GM23338 (cell line): ENCODE results near the gene PDIA4. TPM values are rescaled to one million over a fixed set of nuclear protein-coding genes. Genes with fewer than 3 reads are reported as not detected.

ENCODE experiments used
- ATAC-seq: fragments of 200-7000 bp; cut with Tn5 transposase; 3 replicates; pipeline ENCODE4 v1.9.1; 2020
- DNase-seq: peaks from one replicate; pipeline ENCODE4 v3.0.0-alpha.2; 2015; ENCODE audit warnings: low spot score
- H2AFZ ChIP-seq: fragments of 200-600 bp; sonication (generic); 2 replicates; pipeline ENCODE4 v1.8.0; 2016; ENCODE audit warnings: antibody characterized with exemption, mild to moderate bottlenecking, moderate library complexity
- H3F3A ChIP-seq: fragments of 200-600 bp; sonication (generic); replicated peaks from 2 replicates; pipeline ENCODE4 v1.8.0; 2017; ENCODE audit warnings: antibody characterized with exemption, mixed run types, low read depth
- H3K27ac ChIP-seq: fragments of 200-600 bp; sonication (generic); 2 replicates; pipeline ENCODE4 v1.6.1; 2016; ENCODE audit warnings: low read depth
- H3K27me3 ChIP-seq: fragments of 200-600 bp; sonication (generic); 2 replicates; pipeline ENCODE4 v1.8.0; 2016; ENCODE audit warnings: mild to moderate bottlenecking, mixed run types, moderate library complexity; ENCODE audit not compliant: insufficient read depth
- H3K36me3 ChIP-seq: fragments of 200-600 bp; sonication (generic); 2 replicates; pipeline ENCODE4 v1.8.0; 2016; ENCODE audit warnings: mild to moderate bottlenecking; ENCODE audit not compliant: insufficient read depth
- H3K4me1 ChIP-seq: fragments of 200-600 bp; sonication (generic); 2 replicates; pipeline ENCODE4 v1.8.0; 2016; ENCODE audit warnings: mild to moderate bottlenecking, moderate library complexity; ENCODE audit not compliant: insufficient read depth
- H3K4me2 ChIP-seq: fragments of 200-600 bp; sonication (generic); 2 replicates; pipeline ENCODE4 v1.7.1; 2017; ENCODE audit warnings: mixed run types
- H3K4me3 ChIP-seq: fragments of 200-600 bp; sonication (generic); 2 replicates; pipeline ENCODE4 v1.6.1; 2016; ENCODE audit warnings: mixed run types
- H3K79me2 ChIP-seq: fragments of 200-600 bp; sonication (generic); replicated peaks from 2 replicates; pipeline ENCODE4 v1.8.0; 2017; ENCODE audit warnings: mild to moderate bottlenecking; ENCODE audit not compliant: insufficient read depth
- H3K9me2 ChIP-seq: fragments of 200-600 bp; sonication (generic); 2 replicates; pipeline ENCODE4 v1.8.0; 2017; ENCODE audit not compliant: insufficient read depth
- H4K20me1 ChIP-seq: fragments of 200-600 bp; sonication (generic); replicated peaks from 2 replicates; pipeline ENCODE4 v1.8.0; 2017; ENCODE audit warnings: mild to moderate bottlenecking; ENCODE audit not compliant: insufficient read depth
- H3K27ac Mint-ChIP-seq: 2 replicates; pipeline ENCODE4 v1.8.0; 2020; ENCODE audit warnings: inconsistent platforms, mild to moderate bottlenecking, moderate library complexity, mixed read lengths
- H3K27me3 Mint-ChIP-seq: 3 replicates; pipeline ENCODE4 v1.8.0; 2022; ENCODE audit warnings: low read depth, mild to moderate bottlenecking, moderate library complexity, mixed read lengths, inconsistent platforms; ENCODE audit not compliant: insufficient read depth, poor library complexity
- H3K36me3 Mint-ChIP-seq: 3 replicates; pipeline ENCODE4 v1.8.0; 2021; ENCODE audit warnings: low read depth, mild to moderate bottlenecking, inconsistent platforms, moderate library complexity, mixed read lengths
- H3K4me1 Mint-ChIP-seq: 3 replicates; pipeline ENCODE4 v1.8.0; 2020; ENCODE audit warnings: mild to moderate bottlenecking, inconsistent platforms, mixed read lengths
- H3K4me3 Mint-ChIP-seq: 3 replicates; pipeline ENCODE4 v1.8.0; 2021; ENCODE audit warnings: moderate library complexity, mild to moderate bottlenecking, inconsistent platforms, mixed read lengths
- H3K9me3 Mint-ChIP-seq: 3 replicates; pipeline ENCODE4 v1.8.0; 2020; ENCODE audit warnings: moderate library complexity, mild to moderate bottlenecking, inconsistent platforms, mixed read lengths
- CREB1 ChIP-seq: fragments of 250-450 bp; sonication (Bioruptor Pico); IDR thresholded peaks from 2 replicates; pipeline ENCODE4 v1.5.0; 2020; ENCODE audit warnings: low read depth, mild to moderate bottlenecking, moderate library complexity
- ETS1 ChIP-seq: IDR thresholded peaks from 2 replicates; pipeline ENCODE4 v1.6.1; 2016; ENCODE audit warnings: antibody characterized with exemption
- EZH2 ChIP-seq: fragments of 200-600 bp; sonication (generic); IDR thresholded peaks from one replicate; pipeline ENCODE4 v1.8.0; 2017; ENCODE audit warnings: antibody characterized with exemption, mild to moderate bottlenecking, low read depth; ENCODE audit not compliant: unreplicated experiment
- EZH2phosphoT487 ChIP-seq: fragments of 200-600 bp; sonication (generic); IDR thresholded peaks from one replicate; pipeline ENCODE4 v1.8.1; 2018; ENCODE audit warnings: antibody characterized with exemption; ENCODE audit not compliant: unreplicated experiment
- JUNB ChIP-seq: IDR thresholded peaks from one replicate; pipeline ENCODE4 v1.6.1; 2016; ENCODE audit warnings: antibody characterized with exemption; ENCODE audit not compliant: unreplicated experiment
- NANOG ChIP-seq: IDR thresholded peaks from 2 replicates; pipeline ENCODE4 v1.6.1; 2016; ENCODE audit warnings: antibody characterized with exemption, borderline replicate concordance
- POLR2AphosphoS5 ChIP-seq: IDR thresholded peaks from 2 replicates; pipeline ENCODE4 v1.6.1; 2016; ENCODE audit warnings: antibody characterized with exemption, low read depth
- REST ChIP-seq: IDR thresholded peaks from one replicate; pipeline ENCODE4 v1.6.1; 2018; ENCODE audit warnings: antibody characterized with exemption; ENCODE audit not compliant: unreplicated experiment
- STAT1 ChIP-seq: IDR thresholded peaks from one replicate; pipeline ENCODE4 v1.6.1; 2016; ENCODE audit warnings: antibody characterized with exemption; ENCODE audit not compliant: unreplicated experiment
- ZNF114 ChIP-seq: fragments of 250-450 bp; sonication (Bioruptor Pico); IDR thresholded peaks from 2 replicates; pipeline ENCODE4 v1.5.0; 2020; ENCODE audit warnings: mild to moderate bottlenecking, moderate library complexity
- ZNF331 ChIP-seq: fragments of 250-450 bp; sonication (Bioruptor Pico); IDR thresholded peaks from 2 replicates; pipeline ENCODE4 v1.5.0; 2020; ENCODE audit warnings: low read depth, mild to moderate bottlenecking, moderate library complexity
- polyA plus RNA-seq: library from polyadenylated mRNA; unstranded; fragments of >200 nt; fragmentation: Nextera tagmentation; extraction: Ambion mirVana; gene quantifications from 2 replicates; pipeline ENCODE4 v1.2.1, GENCODE V29; 2016
- total RNA-seq: library from RNA; depleted of rRNA; stranded (reverse); fragments of >200 nt; shearing (Covaris generic); gene quantifications from 2 replicates; pipeline ENCODE4 v1.2.3, GENCODE V29; 2014
- TF ChIP-seq, protein P1 (sequence below): fragments of 250-450 bp; sonication (Bioruptor Pico); IDR thresholded peaks from 2 replicates; pipeline ENCODE4 v1.5.0; 2020; ENCODE audit warnings: mild to moderate bottlenecking, moderate library complexity
- TF ChIP-seq, protein P2 (sequence below), 2 experiments: fragments of 200-600 bp in 1 of 2; sonication (generic) in 1 of 2; conservative IDR thresholded peaks; 2 replicates each; pipeline versions ENCODE4 v1.5.1 to v1.6.1; 2016 to 2017; ENCODE audit warnings: antibody characterized with exemption in 2 of 2, low read depth in 2 of 2, mild to moderate bottlenecking in 2 of 2, moderate library complexity in 1 of 2

Gene PDIA4
- total and polyA plus RNA-seq, 2 experiments from 2014 or later = 196 to 332 TPM

GRCh38 chr7:148958061-148958460, 70.2 kb downstream of the PDIA4 start:
- Mint-ChIP-seq H3K27me3 (peaks cover 10% of the 10 kb centered on the region), H3K4me1 (peaks cover 2% of the 10 kb centered on the region; the same call in 1 of the 3 replicates), H3K4me3 (no peak overlapping the region), H3K27ac (no peak overlapping the region), H3K36me3 (no peaks in the 10 kb centered on the region), H3K9me3 (no peaks in the 10 kb centered on the region; the same call in 2 of the 3 replicates)
- Histone ChIP-seq H3K79me2 (no peaks in the 10 kb centered on the region), H3K36me3 (no peaks in the 10 kb centered on the region), H4K20me1 (no peaks in the 10 kb centered on the region), H3K27ac (no peak overlapping the region), H3K4me2 (no peak overlapping the region), H3F3A (no peaks in the 10 kb centered on the region), H2AFZ (0 out of 2 replicates have a peak overlapping the region, but pooled peaks have one; percentile 74), H3K4me1 (no peaks in the 10 kb centered on the region), H3K4me3 (no peak overlapping the region), H3K9me2 (no peaks in the 10 kb centered on the region), H3K27me3 (no peaks in the 10 kb centered on the region)
- DNase-seq (no peak), ATAC-seq (no peak)
- no peak for TF ChIP-seq ZNF114
- no peak for TF ChIP-seq ZNF331 (CRISPR knock-in tag)
- TF ChIP-seq, protein P1, sequence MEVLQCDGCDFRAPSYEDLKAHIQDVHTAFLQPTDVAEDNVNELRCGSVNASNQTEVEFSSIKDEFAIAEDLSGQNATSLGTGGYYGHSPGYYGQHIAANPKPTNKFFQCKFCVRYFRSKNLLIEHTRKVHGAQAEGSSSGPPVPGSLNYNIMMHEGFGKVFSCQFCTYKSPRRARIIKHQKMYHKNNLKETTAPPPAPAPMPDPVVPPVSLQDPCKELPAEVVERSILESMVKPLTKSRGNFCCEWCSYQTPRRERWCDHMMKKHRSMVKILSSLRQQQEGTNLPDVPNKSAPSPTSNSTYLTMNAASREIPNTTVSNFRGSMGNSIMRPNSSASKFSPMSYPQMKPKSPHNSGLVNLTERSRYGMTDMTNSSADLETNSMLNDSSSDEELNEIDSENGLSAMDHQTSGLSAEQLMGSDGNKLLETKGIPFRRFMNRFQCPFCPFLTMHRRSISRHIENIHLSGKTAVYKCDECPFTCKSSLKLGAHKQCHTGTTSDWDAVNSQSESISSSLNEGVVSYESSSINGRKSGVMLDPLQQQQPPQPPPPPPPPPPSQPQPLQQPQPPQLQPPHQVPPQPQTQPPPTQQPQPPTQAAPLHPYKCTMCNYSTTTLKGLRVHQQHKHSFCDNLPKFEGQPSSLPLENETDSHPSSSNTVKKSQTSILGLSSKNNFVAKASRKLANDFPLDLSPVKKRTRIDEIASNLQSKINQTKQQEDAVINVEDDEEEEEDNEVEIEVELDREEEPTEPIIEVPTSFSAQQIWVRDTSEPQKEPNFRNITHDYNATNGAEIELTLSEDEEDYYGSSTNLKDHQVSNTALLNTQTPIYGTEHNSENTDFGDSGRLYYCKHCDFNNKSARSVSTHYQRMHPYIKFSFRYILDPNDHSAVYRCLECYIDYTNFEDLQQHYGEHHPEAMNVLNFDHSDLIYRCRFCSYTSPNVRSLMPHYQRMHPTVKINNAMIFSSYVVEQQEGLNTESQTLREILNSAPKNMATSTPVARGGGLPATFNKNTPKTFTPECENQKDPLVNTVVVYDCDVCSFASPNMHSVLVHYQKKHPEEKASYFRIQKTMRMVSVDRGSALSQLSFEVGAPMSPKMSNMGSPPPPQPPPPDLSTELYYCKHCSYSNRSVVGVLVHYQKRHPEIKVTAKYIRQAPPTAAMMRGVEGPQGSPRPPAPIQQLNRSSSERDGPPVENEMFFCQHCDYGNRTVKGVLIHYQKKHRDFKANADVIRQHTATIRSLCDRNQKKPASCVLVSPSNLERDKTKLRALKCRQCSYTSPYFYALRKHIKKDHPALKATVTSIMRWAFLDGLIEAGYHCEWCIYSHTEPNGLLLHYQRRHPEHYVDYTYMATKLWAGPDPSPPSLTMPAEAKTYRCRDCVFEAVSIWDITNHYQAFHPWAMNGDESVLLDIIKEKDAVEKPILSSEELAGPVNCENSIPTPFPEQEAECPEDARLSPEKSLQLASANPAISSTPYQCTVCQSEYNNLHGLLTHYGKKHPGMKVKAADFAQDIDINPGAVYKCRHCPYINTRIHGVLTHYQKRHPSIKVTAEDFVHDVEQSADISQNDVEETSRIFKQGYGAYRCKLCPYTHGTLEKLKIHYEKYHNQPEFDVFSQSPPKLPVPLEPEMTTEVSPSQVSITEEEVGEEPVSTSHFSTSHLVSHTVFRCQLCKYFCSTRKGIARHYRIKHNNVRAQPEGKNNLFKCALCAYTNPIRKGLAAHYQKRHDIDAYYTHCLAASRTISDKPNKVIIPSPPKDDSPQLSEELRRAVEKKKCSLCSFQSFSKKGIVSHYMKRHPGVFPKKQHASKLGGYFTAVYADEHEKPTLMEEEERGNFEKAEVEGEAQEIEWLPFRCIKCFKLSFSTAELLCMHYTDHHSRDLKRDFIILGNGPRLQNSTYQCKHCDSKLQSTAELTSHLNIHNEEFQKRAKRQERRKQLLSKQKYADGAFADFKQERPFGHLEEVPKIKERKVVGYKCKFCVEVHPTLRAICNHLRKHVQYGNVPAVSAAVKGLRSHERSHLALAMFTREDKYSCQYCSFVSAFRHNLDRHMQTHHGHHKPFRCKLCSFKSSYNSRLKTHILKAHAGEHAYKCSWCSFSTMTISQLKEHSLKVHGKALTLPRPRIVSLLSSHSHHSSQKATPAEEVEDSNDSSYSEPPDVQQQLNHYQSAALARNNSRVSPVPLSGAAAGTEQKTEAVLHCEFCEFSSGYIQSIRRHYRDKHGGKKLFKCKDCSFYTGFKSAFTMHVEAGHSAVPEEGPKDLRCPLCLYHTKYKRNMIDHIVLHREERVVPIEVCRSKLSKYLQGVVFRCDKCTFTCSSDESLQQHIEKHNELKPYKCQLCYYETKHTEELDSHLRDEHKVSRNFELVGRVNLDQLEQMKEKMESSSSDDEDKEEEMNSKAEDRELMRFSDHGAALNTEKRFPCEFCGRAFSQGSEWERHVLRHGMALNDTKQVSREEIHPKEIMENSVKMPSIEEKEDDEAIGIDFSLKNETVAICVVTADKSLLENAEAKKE = no peak
- TF ChIP-seq, protein P2, sequence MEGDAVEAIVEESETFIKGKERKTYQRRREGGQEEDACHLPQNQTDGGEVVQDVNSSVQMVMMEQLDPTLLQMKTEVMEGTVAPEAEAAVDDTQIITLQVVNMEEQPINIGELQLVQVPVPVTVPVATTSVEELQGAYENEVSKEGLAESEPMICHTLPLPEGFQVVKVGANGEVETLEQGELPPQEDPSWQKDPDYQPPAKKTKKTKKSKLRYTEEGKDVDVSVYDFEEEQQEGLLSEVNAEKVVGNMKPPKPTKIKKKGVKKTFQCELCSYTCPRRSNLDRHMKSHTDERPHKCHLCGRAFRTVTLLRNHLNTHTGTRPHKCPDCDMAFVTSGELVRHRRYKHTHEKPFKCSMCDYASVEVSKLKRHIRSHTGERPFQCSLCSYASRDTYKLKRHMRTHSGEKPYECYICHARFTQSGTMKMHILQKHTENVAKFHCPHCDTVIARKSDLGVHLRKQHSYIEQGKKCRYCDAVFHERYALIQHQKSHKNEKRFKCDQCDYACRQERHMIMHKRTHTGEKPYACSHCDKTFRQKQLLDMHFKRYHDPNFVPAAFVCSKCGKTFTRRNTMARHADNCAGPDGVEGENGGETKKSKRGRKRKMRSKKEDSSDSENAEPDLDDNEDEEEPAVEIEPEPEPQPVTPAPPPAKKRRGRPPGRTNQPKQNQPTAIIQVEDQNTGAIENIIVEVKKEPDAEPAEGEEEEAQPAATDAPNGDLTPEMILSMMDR (conservative IDR thresholded peaks at IDR 0.05; ENCODE audit: low read depth in 2 of 2) = no peak
- no peak for TF ChIP-seq REST
- no peak for TF ChIP-seq STAT1
- no peak for TF ChIP-seq EZH2
- no peak for TF ChIP-seq ETS1
- TF ChIP-seq EZH2phosphoT487 = no peak
- no peak for TF ChIP-seq POLR2AphosphoS5
- no peak for TF ChIP-seq NANOG
- no peak for TF ChIP-seq JUNB
- no peak for TF ChIP-seq CREB1 (CRISPR knock-in tag)
